Amniotic stem cell (primary cell): ENCODE measurements around the gene TEAD3.
"Not testable (repeated sequence)": the region's sequence is repeated elsewhere in the genome, so short reads cannot be mapped to it uniquely, and the experiment has no call there.

Source experiments
- DNase-seq: peaks from one replicate; lab custom pipeline; 2025; lab: John Stamatoyannopoulos, UW

Gene TEAD3

GRCh38 chr6:35496841-35497570, at the start of gene TEAD3:
TEAD3 (minus strand) TSS chr6:35497079.
- peak; percentile 66 for DNase-seq

- no peak for DNase-seq
Measured at GRCh38 chr6:35544769-35545361, 48.0 kb upstream of the TEAD3 start.

- no peak for DNase-seq
Measured at GRCh38 chr6:35543459-35544193, 46.7 kb upstream of the TEAD3 start.

- DNase-seq = no peak
Measured at GRCh38 chr6:35541836-35542235, 45.0 kb upstream of the TEAD3 start.

GRCh38 chr6:35539223-35539622, 42.3 kb upstream of the TEAD3 start:
- no peak for DNase-seq

GRCh38 chr6:35535847-35536246, 39.0 kb upstream of the TEAD3 start:
- DNase-seq = not testable (repeated sequence)

- no peak for DNase-seq
Measured at GRCh38 chr6:35534407-35535170, 37.7 kb upstream of the TEAD3 start.

GRCh38 chr6:35533981-35534380, 37.1 kb upstream of the TEAD3 start:
- DNase-seq = no peak

- DNase-seq = no peak
Measured at GRCh38 chr6:35532126-35532525, 35.2 kb upstream of the TEAD3 start.

GRCh38 chr6:35524380-35525020, 27.6 kb upstream of the TEAD3 start:
- no peak for DNase-seq

- DNase-seq = peak; percentile 41
Measured at GRCh38 chr6:35522660-35523658, 26.1 kb upstream of the TEAD3 start.

- DNase-seq = no peak
Measured at GRCh38 chr6:35522151-35522550, 25.3 kb upstream of the TEAD3 start.

GRCh38 chr6:35521235-35521634, 24.4 kb upstream of the TEAD3 start:
- no peak for DNase-seq

GRCh38 chr6:35519313-35520015, 22.6 kb upstream of the TEAD3 start:
- DNase-seq = no peak

GRCh38 chr6:35518566-35519312, 21.9 kb upstream of the TEAD3 start:
- DNase-seq = no peak

GRCh38 chr6:35517978-35518377, 21.1 kb upstream of the TEAD3 start:
- not testable (repeated sequence) for DNase-seq

- DNase-seq = no peak
Measured at GRCh38 chr6:35516712-35517111, 19.8 kb upstream of the TEAD3 start.

GRCh38 chr6:35515939-35516338, 19.1 kb upstream of the TEAD3 start:
- not testable (repeated sequence) for DNase-seq

- no peak for DNase-seq
Measured at GRCh38 chr6:35514587-35514986, 17.7 kb upstream of the TEAD3 start.
